Lower lobe of right lung (tissue), 2 donors: ENCODE measurements around the gene TOPAZ1. TPM values are rescaled to one million over a fixed set of nuclear protein-coding genes. Genes with fewer than 3 reads are reported as not detected.

ENCODE experiments used
- ATAC-seq, 2 donors: fragments of 200-7000 bp; cut with Tn5 transposase; one replicate each; pipeline ENCODE4 v1.9.1; 2020 to 2022; ENCODE audit warnings: mild to moderate bottlenecking in 2 of 2, moderate library complexity in 2 of 2
- DNase-seq: peaks from one replicate; pipeline ENCODE4 v3.0.0-alpha.2; 2020
- H3K27ac ChIP-seq: fragments of 200-600 bp; one replicate; pipeline ENCODE4 v1.8.0; 2022
- H3K27me3 ChIP-seq: fragments of 200-600 bp; one replicate; pipeline ENCODE4 v1.8.0; 2022; ENCODE audit warnings: low read depth
- H3K36me3 ChIP-seq: fragments of 200-600 bp; one replicate; pipeline ENCODE4 v1.8.0; 2022; ENCODE audit warnings: mild to moderate bottlenecking
- H3K4me1 ChIP-seq: fragments of 200-600 bp; one replicate; pipeline ENCODE4 v1.8.0; 2022
- H3K4me3 ChIP-seq: fragments of 200-600 bp; one replicate; pipeline ENCODE4 v1.8.0; 2022; ENCODE audit warnings: mild to moderate bottlenecking
- H3K9me3 ChIP-seq: fragments of 200-600 bp; one replicate; pipeline ENCODE4 v1.8.0; 2022
- intact Hi-C: fragments of 100-400 bp; cut with DNase I; formaldehyde crosslinking; loops from one replicate; pipeline ENCODE4 v1.11.0; 2022
- total RNA-seq: library from RNA; stranded (reverse); fragmentation: NEBNext Ultra II Directional; extraction: Animal tissue kit (Norgen Biotek cat#: 25700); gene quantifications from one replicate; pipeline ENCODE4 v1.2.1, GENCODE V29; 2021
- TF ChIP-seq, protein P1 (sequence below): fragments of 200-600 bp; IDR thresholded peaks from one replicate; pipeline ENCODE4 v1.8.0; 2022; ENCODE audit warnings: antibody characterized with exemption, mild to moderate bottlenecking
- donor health status: DM: no; HTN: yes; CAD: no; lungs with severe emphysema.

TOPAZ1 gene
- total RNA-seq, 1 donor from 2014 or later = not detected

DNA sequence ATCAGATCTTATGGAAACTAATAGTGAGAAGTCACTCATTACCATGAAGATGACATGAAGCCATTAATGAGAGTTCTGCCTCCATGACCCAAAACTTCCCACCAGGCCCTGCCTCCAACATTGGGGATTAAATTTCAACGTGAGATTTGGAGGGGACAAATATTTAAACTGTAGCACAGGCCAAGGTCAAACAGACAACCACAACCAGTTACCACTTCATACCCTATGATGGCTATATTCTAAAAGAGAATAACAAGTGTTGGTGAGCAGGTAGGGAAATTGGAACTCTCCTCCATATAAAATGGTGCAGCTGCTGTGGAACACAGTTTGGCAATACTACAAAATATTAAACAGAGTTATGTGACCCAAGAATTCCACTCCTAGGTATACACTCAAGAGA, 133.8 kb downstream of the TOPAZ1 start:
- H3K9me3 ChIP-seq = no peaks in the 10 kb centered on the region
- peaks cover 4% of the 10 kb centered on the region for H3K36me3 ChIP-seq
- H3K4me1 ChIP-seq = no peaks in the 10 kb centered on the region
- H3K4me3 ChIP-seq = no peak overlapping the region
- TF ChIP-seq, protein P1, sequence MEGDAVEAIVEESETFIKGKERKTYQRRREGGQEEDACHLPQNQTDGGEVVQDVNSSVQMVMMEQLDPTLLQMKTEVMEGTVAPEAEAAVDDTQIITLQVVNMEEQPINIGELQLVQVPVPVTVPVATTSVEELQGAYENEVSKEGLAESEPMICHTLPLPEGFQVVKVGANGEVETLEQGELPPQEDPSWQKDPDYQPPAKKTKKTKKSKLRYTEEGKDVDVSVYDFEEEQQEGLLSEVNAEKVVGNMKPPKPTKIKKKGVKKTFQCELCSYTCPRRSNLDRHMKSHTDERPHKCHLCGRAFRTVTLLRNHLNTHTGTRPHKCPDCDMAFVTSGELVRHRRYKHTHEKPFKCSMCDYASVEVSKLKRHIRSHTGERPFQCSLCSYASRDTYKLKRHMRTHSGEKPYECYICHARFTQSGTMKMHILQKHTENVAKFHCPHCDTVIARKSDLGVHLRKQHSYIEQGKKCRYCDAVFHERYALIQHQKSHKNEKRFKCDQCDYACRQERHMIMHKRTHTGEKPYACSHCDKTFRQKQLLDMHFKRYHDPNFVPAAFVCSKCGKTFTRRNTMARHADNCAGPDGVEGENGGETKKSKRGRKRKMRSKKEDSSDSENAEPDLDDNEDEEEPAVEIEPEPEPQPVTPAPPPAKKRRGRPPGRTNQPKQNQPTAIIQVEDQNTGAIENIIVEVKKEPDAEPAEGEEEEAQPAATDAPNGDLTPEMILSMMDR = no peak
- intact Hi-C loops = no loop called here
- H3K27ac ChIP-seq = no peak overlapping the region
- no peaks in the 10 kb centered on the region for H3K27me3 ChIP-seq
- ATAC-seq (no peak), DNase-seq (no peak)

Other genes with a start within 250 kb of the TOPAZ1 start
- 33.5 TPM for gene TCAIM, start 96.9 kb downstream of the TOPAZ1 start, total RNA-seq
- gene ZNF445, start 235.8 kb downstream of the TOPAZ1 start, total RNA-seq = 21.1 TPM